NB4 (cell line): ENCODE data around the gene KLC3.

Source experiments
- DNase-seq: peaks from one replicate; pipeline ENCODE4 v3.0.0; 2010; ENCODE audit warnings: low read depth
- H3K4me3 ChIP-seq: one replicate; pipeline ENCODE4 v1.5.1; 2011; ENCODE audit warnings: mild to moderate bottlenecking, low read depth, low read length, moderate library complexity
- MAX ChIP-seq: IDR thresholded peaks from 2 replicates; pipeline ENCODE4 v1.6.1; 2011; ENCODE audit warnings: low read depth, low read length
- MYC ChIP-seq: IDR thresholded peaks from 2 replicates; pipeline ENCODE4 v1.6.1; 2011; ENCODE audit warnings: low read depth, low read length
- POLR2A ChIP-seq: IDR thresholded peaks from 2 replicates; pipeline ENCODE4 v1.6.1; 2011; ENCODE audit warnings: mild to moderate bottlenecking; ENCODE audit not compliant: insufficient read length; ENCODE audit errors: extremely low read depth
- TF ChIP-seq, protein P1 (sequence below): IDR thresholded peaks from one replicate; pipeline ENCODE4 v1.5.1; 2012; ENCODE audit warnings: low read depth, low read length

The KLC3 gene

DNA sequence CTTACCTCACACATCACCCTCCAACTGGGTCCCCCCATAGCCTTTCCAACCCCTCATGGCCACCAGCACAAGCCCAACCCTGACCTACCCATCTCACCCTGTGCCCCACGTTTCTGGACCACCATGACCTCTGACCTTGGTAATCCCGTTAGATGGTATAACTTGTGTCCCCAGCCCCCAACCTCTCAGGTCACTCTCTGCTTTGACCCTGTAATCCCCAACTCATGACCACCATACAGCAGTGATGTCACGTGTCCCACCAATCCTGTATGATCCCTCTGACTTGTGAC lies 8.5 kb downstream of the KLC3 start:
- TF ChIP-seq, protein P1, sequence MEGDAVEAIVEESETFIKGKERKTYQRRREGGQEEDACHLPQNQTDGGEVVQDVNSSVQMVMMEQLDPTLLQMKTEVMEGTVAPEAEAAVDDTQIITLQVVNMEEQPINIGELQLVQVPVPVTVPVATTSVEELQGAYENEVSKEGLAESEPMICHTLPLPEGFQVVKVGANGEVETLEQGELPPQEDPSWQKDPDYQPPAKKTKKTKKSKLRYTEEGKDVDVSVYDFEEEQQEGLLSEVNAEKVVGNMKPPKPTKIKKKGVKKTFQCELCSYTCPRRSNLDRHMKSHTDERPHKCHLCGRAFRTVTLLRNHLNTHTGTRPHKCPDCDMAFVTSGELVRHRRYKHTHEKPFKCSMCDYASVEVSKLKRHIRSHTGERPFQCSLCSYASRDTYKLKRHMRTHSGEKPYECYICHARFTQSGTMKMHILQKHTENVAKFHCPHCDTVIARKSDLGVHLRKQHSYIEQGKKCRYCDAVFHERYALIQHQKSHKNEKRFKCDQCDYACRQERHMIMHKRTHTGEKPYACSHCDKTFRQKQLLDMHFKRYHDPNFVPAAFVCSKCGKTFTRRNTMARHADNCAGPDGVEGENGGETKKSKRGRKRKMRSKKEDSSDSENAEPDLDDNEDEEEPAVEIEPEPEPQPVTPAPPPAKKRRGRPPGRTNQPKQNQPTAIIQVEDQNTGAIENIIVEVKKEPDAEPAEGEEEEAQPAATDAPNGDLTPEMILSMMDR = no peak
- no peak for TF ChIP-seq MAX
- TF ChIP-seq POLR2A = no peak
- TF ChIP-seq MYC = no peak
- H3K4me3 ChIP-seq = no peak overlapping the region
- DNase-seq = no peak

- TF ChIP-seq POLR2A (no peak), MAX (no peak), MYC (no peak)
- TF ChIP-seq, protein P1 = no peak
- no peak for DNase-seq
- no peak overlapping the region for H3K4me3 ChIP-seq
Measured at GRCh38 chr19:45349430-45349941, 8.9 kb downstream of the KLC3 start.

- TF ChIP-seq, protein P1 = no peak
- TF ChIP-seq MAX = no peak
- no peak for DNase-seq
- no peak overlapping the region for H3K4me3 ChIP-seq
Measured at GRCh38 chr19:45350477-45351058, 10.0 kb downstream of the KLC3 start.

DNA sequence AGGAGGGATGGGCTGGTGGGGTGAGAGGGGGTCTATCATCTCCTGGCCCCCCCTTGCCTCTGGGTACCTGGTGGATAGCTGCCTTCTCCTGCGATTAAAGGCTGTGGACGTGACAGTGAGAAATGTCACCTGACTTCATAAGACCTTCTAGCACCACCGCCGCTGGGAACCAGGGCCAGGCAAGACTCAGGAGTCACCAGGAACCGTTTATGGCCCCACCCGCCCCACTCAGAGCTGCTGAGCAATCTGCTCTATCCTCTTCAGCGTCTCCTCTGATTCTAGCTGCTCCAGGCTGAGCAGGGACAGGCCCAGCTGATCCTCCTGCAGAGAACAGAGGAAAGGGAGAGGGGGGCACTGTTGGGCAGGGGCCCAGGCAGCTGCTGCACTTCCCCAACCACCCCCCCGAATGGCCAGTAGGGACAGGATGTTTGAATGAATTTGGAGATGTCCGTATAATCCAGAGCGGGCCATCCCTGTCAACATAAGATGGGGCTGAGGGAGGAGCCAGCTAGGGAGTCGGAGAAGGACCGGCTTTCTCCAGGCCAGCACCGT lies 10.9 kb downstream of the KLC3 start:
- TF ChIP-seq MAX (no peak), POLR2A (no peak), MYC (no peak)
- TF ChIP-seq, protein P1 = no peak
- DNase-seq = no peak
- H3K4me3 ChIP-seq = no peak overlapping the region

GRCh38 chr19:45352062-45352461 lies 11.5 kb downstream of the KLC3 start:
- no peak for DNase-seq
- TF ChIP-seq POLR2A = no peak
- TF ChIP-seq MYC = no peak
- TF ChIP-seq, protein P1 = no peak
- TF ChIP-seq MAX = no peak
- no peak overlapping the region for H3K4me3 ChIP-seq

DNA sequence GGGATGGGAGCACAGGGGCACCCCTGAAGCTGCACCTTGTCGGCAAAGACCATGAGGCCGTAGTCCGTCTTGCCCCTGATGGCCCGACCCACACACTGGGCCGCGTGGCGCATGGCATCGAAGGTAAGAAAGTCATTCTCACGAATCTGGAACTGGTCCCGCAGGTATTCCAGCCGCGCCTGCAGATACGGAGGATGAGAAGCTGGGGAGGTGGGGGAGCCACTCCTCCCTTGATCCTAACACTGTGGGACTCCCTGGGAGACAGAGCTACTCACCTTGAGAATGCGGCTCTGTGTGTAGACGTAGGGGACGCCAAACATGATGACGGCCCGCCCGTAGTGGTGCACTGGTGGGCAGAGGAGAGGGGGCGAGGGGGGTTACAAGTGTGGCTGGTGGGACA lies 11.9 kb downstream of the KLC3 start:
- no peak overlapping the region for H3K4me3 ChIP-seq
- no peak for DNase-seq
- TF ChIP-seq MYC (no peak), MAX (no peak), POLR2A (no peak)
- TF ChIP-seq, protein P1 = no peak
